Testis (tissue), 3 donors: ENCODE measurements around the gene GPX2. TPM values are rescaled to one million over a fixed set of nuclear protein-coding genes. Genes with fewer than 3 reads are reported as not detected.

Experiments used
- DNase-seq: peaks from one replicate; pipeline ENCODE4 v3.0.0-alpha.2; 2019
- H3K27ac ChIP-seq, 2 donors: fragments of 200-600 bp; sonication (generic); one replicate each; pipeline ENCODE4 v1.5.1; 2019
- H3K27me3 ChIP-seq: fragments of 200-600 bp; sonication (generic); one replicate; pipeline ENCODE4 v1.5.1; 2019
- H3K36me3 ChIP-seq: fragments of 200-600 bp; sonication (generic); one replicate; pipeline ENCODE4 v1.5.1; 2017; ENCODE audit warnings: low read depth; ENCODE audit errors: missing control alignments
- H3K4me1 ChIP-seq: fragments of 200-600 bp; sonication (generic); one replicate; pipeline ENCODE4 v1.5.1; 2019
- H3K4me3 ChIP-seq, 2 donors: fragments of 200-600 bp; sonication (generic); one replicate each; pipeline ENCODE4 v1.5.1; 2017 to 2019
- H3K9me3 ChIP-seq: fragments of 200-600 bp; sonication (generic); one replicate; pipeline ENCODE4 v1.5.1; 2017
- POLR2A ChIP-seq: fragments of 450-650 bp; IDR thresholded peaks from one replicate; pipeline ENCODE4 v1.6.1; 2017; ENCODE audit warnings: antibody characterized with exemption, mild to moderate bottlenecking, moderate library complexity
- WGBS, 2 donors: methylation state at CpG; one replicate each; pipeline ENCODE4 v1.1.5; 2018; 5-methylcytosine and 5-hydroxymethylcytosine counted together
- intact Hi-C: fragments of 100-400 bp; cut with DNase I; formaldehyde crosslinking; loops from one replicate; pipeline ENCODE4 v1.15.1; 2023; ENCODE audit warnings: low total_unique reads
- polyA plus RNA-seq: library from polyadenylated mRNA; stranded (reverse); fragments of 350-450 nt; fragmentation: Illumina TruSeq; extraction: RNeasy Lipid Tissue Mini Kit (QIAGEN cat#74804); gene quantifications from one replicate; pipeline ENCODE4 v1.2.3, GENCODE V29; 2014; ENCODE audit warnings: low read depth, low replicate concordance; ENCODE audit not compliant: insufficient read depth
- total RNA-seq, 2 donors: library from RNA; depleted of rRNA; stranded (reverse); fragments of >200 nt; gene quantifications; one replicate each; pipeline ENCODE4 v1.2.3, GENCODE V29; 2016
- TF ChIP-seq, protein P1 (sequence below), 3 experiments: fragments of 450-650 bp in 2 of 3; fragments of 200-600 bp in 1 of 3; sonication (generic) in 1 of 3; IDR thresholded peaks; one replicate each; pipeline ENCODE4 v1.5.1; 2016 to 2019; ENCODE audit warnings: antibody characterized with exemption in 3 of 3, mild to moderate bottlenecking in 2 of 3, moderate library complexity in 1 of 3

GPX2 gene
- total and polyA plus RNA-seq, 3 donors from 2014 or later, result 0.99 to 1.9 TPM; not detected in 1

DNA sequence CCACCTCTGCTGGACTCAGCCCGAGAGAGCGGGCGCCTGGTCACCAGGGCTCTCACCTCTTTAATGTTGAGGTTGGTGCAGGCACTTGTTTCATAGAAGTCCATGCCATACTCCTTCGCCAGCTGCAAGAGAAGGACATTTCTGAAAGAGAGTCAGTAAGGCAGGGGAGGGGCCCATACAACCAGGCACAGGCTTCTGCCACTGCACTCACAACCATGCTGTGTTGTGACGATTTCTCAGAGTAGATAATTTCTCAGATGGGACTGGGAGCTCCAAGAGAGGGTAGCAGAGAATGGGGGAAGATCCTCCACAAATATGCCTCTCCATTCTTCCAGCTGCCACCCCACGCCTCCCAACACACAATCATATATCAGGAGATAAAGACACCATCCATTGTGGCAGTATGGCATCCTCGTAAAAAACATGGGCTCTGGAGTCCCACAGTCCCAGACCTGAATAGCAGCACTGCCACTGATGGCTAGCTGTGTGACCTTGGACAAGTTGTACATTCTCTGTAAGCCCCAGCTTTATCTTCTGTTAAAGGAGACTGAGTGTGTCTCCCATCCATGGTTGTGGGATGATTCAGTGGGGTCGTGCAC, 6.2 kb upstream of the GPX2 start:
- WGBS, 2 donors, result 82 to 90% methylated on average over 8 of the region's 8 CpGs
- DNase-seq, result no peak
- no peak for TF ChIP-seq POLR2A
- TF ChIP-seq, protein P1, sequence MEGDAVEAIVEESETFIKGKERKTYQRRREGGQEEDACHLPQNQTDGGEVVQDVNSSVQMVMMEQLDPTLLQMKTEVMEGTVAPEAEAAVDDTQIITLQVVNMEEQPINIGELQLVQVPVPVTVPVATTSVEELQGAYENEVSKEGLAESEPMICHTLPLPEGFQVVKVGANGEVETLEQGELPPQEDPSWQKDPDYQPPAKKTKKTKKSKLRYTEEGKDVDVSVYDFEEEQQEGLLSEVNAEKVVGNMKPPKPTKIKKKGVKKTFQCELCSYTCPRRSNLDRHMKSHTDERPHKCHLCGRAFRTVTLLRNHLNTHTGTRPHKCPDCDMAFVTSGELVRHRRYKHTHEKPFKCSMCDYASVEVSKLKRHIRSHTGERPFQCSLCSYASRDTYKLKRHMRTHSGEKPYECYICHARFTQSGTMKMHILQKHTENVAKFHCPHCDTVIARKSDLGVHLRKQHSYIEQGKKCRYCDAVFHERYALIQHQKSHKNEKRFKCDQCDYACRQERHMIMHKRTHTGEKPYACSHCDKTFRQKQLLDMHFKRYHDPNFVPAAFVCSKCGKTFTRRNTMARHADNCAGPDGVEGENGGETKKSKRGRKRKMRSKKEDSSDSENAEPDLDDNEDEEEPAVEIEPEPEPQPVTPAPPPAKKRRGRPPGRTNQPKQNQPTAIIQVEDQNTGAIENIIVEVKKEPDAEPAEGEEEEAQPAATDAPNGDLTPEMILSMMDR (IDR thresholded peaks at IDR 0.05), result no peak
- Histone ChIP-seq H3K4me3 (no peak overlapping the region), H3K4me1 (no peaks in the 10 kb centered on the region), H3K27me3 (no peaks in the 10 kb centered on the region), H3K9me3 (no peaks in the 10 kb centered on the region), H3K27ac (no peak overlapping the region), H3K36me3 (no peaks in the 10 kb centered on the region)
- intact Hi-C loops, result no loop called here

DNA sequence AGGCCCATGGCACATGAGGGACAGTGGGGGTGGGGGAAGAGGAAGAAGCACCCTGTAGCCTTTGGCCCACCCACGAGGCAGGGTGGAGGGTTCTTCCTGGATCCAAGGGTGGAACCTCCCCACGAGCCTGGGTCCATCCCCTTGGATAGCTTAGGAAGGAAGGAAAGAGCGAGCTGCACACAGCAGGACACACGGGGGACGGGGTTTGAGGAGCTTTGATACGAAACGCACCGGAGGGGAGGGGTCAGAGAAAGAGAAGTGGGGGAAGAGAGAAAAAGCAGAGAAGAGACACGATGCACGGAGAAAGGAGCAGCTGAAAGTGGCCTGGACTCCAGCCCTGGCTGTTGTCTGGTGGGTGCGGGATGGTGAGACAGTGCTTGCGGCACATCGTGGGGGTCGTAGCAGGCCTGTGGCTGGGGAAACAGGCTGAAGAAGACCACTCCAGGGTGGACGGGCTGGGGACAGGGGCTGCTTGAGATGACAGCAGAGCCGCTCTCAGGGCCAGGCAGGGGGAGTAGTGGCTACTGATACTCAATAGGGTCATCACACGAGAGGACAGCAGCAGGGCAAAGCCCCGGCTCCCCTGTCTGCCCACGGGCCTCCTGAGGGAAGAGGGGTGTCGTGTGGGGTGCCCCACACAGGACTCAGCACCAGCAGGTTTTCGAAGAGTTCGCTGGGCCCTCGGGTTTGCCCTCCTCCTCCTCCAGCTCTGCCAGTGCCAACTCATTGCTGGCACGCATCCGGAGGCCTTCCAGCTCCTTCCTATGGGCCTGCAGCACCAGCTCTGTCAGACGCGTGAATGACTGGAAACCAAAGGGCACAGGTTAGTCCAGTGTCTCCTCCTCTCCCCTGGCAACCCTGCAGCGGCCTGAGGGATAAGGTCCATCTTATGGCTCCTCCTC, 5.4 kb upstream of the GPX2 start:
- Histone ChIP-seq H3K27me3 (no peaks in the 10 kb centered on the region), H3K4me1 (no peaks in the 10 kb centered on the region), H3K9me3 (no peaks in the 10 kb centered on the region), H3K4me3 (no peak overlapping the region), H3K36me3 (no peaks in the 10 kb centered on the region), H3K27ac (no peak overlapping the region)
- no peak for TF ChIP-seq POLR2A
- TF ChIP-seq, protein P1 (IDR thresholded peaks at IDR 0.05), result no peak
- intact Hi-C loops, result no loop called here
- 89 to 92% methylated on average over 22 to 28 of the region's 28 CpGs for WGBS, 2 donors
- DNase-seq, result no peak

DNA sequence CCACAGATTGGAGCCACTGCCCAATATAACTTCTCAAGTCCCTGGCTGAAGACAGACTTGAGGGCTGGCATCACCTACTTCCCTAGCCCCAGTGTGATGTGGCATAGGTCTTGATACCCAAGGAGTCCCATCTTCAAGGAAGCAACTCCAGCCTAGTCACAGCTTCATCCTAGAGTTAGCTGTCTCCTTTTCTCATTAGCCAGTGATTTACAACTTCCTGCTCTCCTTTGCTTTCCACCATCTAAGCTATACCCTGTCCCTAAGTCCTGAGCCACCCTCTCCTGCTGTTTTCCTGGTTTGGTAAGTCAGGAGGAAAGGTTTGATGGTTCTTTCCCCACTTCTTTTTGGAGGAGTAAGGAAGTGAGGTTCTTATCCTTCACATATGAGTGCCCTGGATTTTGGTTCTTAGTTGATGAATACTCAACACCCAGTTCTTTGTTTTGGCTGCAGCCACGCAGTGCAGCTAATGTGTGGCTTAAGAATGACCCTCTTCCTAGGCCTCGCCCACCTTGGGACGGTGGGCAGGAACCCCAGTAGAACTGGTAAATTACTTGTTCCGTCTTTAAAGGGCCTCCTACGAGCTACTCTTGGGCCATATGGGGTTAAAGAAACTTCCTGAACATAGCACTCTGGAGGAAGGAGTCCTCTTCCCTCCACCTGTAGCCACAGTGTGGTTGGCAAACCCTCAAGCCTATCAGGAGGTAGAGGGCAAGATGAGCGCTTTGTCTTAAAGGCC, 3.9 kb upstream of the GPX2 start:
- Histone ChIP-seq H3K9me3 (no peaks in the 10 kb centered on the region), H3K4me1 (no peaks in the 10 kb centered on the region), H3K4me3 (no peak overlapping the region), H3K27me3 (no peaks in the 10 kb centered on the region), H3K36me3 (no peaks in the 10 kb centered on the region), H3K27ac (no peak overlapping the region)
- TF ChIP-seq, protein P1 (IDR thresholded peaks at IDR 0.05), result no peak
- TF ChIP-seq POLR2A, result no peak
- intact Hi-C loops, result no loop called here
- WGBS, 2 donors, result 86 to 90% methylated on average over 6 of the region's 6 CpGs
- DNase-seq, result no peak

DNA sequence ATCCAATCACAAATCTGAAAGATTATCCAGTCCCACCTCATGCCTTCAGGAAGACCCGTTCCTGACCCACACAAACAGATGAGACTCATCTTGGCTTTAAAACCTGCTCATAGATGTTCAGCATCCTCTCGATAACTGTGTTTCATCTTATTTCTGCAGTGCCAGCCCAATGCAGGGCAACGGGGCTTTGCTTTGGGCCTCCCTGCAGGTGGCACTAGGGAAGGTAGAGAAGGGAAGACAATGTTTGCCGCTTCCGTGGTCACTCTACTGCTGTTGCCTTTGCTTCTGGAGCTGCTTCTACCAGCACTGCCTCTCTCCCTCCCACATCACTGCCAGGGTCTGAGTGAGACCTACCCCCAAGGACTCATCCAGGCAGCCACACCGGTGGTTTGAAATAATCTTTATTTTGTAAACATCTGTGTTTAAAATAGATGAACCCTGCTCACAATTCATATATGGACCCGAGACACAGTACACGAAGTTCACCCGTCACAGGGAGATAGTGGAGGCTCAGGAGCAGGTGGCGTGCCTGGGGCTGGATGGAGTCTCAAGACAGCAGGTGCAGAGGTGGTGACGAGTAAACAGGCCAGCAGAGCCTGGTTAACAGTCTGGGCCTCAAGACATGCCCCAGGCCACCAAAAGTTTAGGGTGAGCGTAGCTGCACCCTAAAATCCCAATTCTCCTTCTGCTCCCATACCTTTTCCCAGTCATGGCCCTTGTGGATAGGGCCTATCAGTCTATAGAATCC, 3.1 kb upstream of the GPX2 start:
- no peak overlapping the region for H3K4me3 ChIP-seq
- H3K9me3 ChIP-seq, result no peaks in the 10 kb centered on the region
- no peak for DNase-seq
- no peaks in the 10 kb centered on the region for H3K4me1 ChIP-seq
- intact Hi-C loops, result no loop called here
- WGBS, 2 donors, result 91 to 95% methylated on average over 12 of the region's 12 CpGs
- H3K27me3 ChIP-seq, result no peaks in the 10 kb centered on the region
- H3K36me3 ChIP-seq, result no peaks in the 10 kb centered on the region
- H3K27ac ChIP-seq, result no peak overlapping the region
- TF ChIP-seq, protein P1 (IDR thresholded peaks at IDR 0.05), result no peak
- no peak for TF ChIP-seq POLR2A
